KBM-7 (cell line): ENCODE measurements around the gene LPP.

Experiments
- DNase-seq: peaks from one replicate; pipeline ENCODE4 v3.0.0-alpha.2; 2015
- in situ Hi-C: fragments of 300-500 bp; cut with MboI; formaldehyde crosslinking; loops from 2 replicates; pipeline ENCODE4 v1.14.3; 2020; ENCODE audit warnings: low sequenced_read_pairs, low pct_unique_long_range_greater_than_20kb, mixed read lengths

LPP gene

GRCh38 chr3:188185717-188186251, 31.8 kb downstream of the LPP start:
- peak; percentile 86 for DNase-seq
- in situ Hi-C loops = no loop called here

GRCh38 chr3:188187053-188187452, 33.1 kb downstream of the LPP start:
- in situ Hi-C loops = no loop called here
- no peak for DNase-seq

GRCh38 chr3:188188911-188189310, 35.0 kb downstream of the LPP start:
- DNase-seq = no peak

GRCh38 chr3:188191460-188191859, 37.5 kb downstream of the LPP start:
- in situ Hi-C loops = no loop called here
- DNase-seq = no peak

More at GRCh38 chr3:188188911-188189310, 35.0 kb downstream of the LPP start:
- in situ Hi-C loops = no loop called here

GRCh38 chr3:188192034-188192433, 38.1 kb downstream of the LPP start:
- in situ Hi-C loops = no loop called here
- DNase-seq = no peak

- in situ Hi-C loops = no loop called here
- no peak for DNase-seq
Measured at GRCh38 chr3:188194332-188194731, 40.4 kb downstream of the LPP start.

- no peak for DNase-seq
- in situ Hi-C loops = no loop called here
Measured at GRCh38 chr3:188196232-188196990, 42.5 kb downstream of the LPP start.

GRCh38 chr3:188197388-188197847, 43.5 kb downstream of the LPP start:
- peak; percentile 34 for DNase-seq
- in situ Hi-C loops = no loop called here

GRCh38 chr3:188198001-188198400, 44.0 kb downstream of the LPP start:
- in situ Hi-C loops = no loop called here
- DNase-seq = no peak

GRCh38 chr3:188198760-188199327, 44.9 kb downstream of the LPP start:
- no peak for DNase-seq
- in situ Hi-C loops = no loop called here

GRCh38 chr3:188199386-188199785, 45.4 kb downstream of the LPP start:
- in situ Hi-C loops = no loop called here
- no peak for DNase-seq

GRCh38 chr3:188200481-188200880, 46.5 kb downstream of the LPP start:
- in situ Hi-C loops = no loop called here
- peak; percentile 11 for DNase-seq

- in situ Hi-C loops = no loop called here
- DNase-seq = peak; percentile 40
Measured at GRCh38 chr3:188202358-188203138, 48.6 kb downstream of the LPP start.

- no peak for DNase-seq
- in situ Hi-C loops = no loop called here
Measured at GRCh38 chr3:188204526-188204925, 50.6 kb downstream of the LPP start.

- in situ Hi-C loops = no loop called here
- no peak for DNase-seq
Measured at GRCh38 chr3:188205992-188206416, 52.0 kb downstream of the LPP start.

- DNase-seq = no peak
- in situ Hi-C loops = no loop called here
Measured at GRCh38 chr3:188206787-188207186, 52.8 kb downstream of the LPP start.

- in situ Hi-C loops = no loop called here
- DNase-seq = no peak
Measured at GRCh38 chr3:188207941-188208515, 54.1 kb downstream of the LPP start.

- in situ Hi-C loops = no loop called here
- no peak for DNase-seq
Measured at GRCh38 chr3:188208516-188208981, 54.6 kb downstream of the LPP start.

GRCh38 chr3:188209034-188209433, 55.1 kb downstream of the LPP start:
- DNase-seq = no peak
- in situ Hi-C loops = no loop called here
